Muscle layer of duodenum (tissue), 2 donors: Measurements from ENCODE around the gene LAMP1.
"Not testable (repeated sequence)": the region's sequence is repeated elsewhere in the genome, so short reads cannot be mapped to it uniquely, and the experiment has no call there.

Experiments
- H3K27ac ChIP-seq: one replicate; pipeline ENCODE4 v1.7.0; 2013; ENCODE audit warnings: mild to moderate bottlenecking, low read length
- H3K27me3 ChIP-seq: one replicate; pipeline ENCODE4 v1.7.0; 2013; ENCODE audit warnings: low read depth, mild to moderate bottlenecking, control low read depth, low read length
- H3K36me3 ChIP-seq, 2 donors: one replicate each; pipeline ENCODE4 v1.7.0; 2013; ENCODE audit warnings: low read length in 2 of 2, control low read depth in 1 of 2, mild to moderate bottlenecking in 1 of 2; ENCODE audit not compliant: insufficient read depth in 2 of 2, control insufficient read depth in 1 of 2
- H3K4me1 ChIP-seq, 2 donors: one replicate each; pipeline ENCODE4 v1.7.0; 2013; ENCODE audit warnings: low read length in 2 of 2, mild to moderate bottlenecking in 2 of 2, control low read depth in 1 of 2, moderate library complexity in 1 of 2; ENCODE audit not compliant: insufficient read depth in 2 of 2, control insufficient read depth in 1 of 2
- H3K4me3 ChIP-seq, 2 donors: one replicate each; pipeline ENCODE4 v1.7.0; 2013; ENCODE audit warnings: low read length in 2 of 2, low read depth in 1 of 2, mild to moderate bottlenecking in 1 of 2
- H3K9me3 ChIP-seq, 2 donors: one replicate each; pipeline ENCODE4 v1.7.0; 2013; ENCODE audit warnings: low read length in 2 of 2, control low read depth in 1 of 2, mild to moderate bottlenecking in 1 of 2; ENCODE audit not compliant: control insufficient read depth in 1 of 2
- donor health status: healthy.

LAMP1 gene

DNA sequence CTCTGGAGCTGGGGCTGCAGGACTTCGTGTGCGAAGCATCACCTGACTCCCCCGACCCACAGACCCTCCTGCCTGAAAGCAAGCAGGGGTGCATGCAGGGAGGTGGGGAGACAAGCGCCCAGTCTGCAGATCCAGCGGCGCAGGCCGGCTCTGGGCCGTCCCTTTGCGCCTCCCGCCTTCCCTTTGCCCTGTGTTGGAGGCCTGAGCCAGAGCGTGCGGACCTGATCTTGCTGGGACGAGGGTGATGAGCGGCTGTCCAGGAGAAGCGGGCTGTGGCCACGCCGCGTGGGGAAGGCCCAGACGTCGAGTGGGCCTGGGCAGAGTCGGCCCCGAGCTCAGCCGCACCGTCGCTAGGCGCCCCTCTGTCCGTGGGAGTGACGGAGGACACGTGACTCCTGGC lies 72.2 kb downstream of the LAMP1 start:
- H3K4me1 ChIP-seq: no peaks in the 10 kb centered on the region
- no peaks in the 10 kb centered on the region for H3K27me3 ChIP-seq
- H3K27ac ChIP-seq: no peak overlapping the region
- H3K36me3 ChIP-seq: no peaks in the 10 kb centered on the region
- no peak overlapping the region for H3K4me3 ChIP-seq
- H3K9me3 ChIP-seq: no peaks in the 10 kb centered on the region

- H3K4me1 ChIP-seq: no peaks in the 10 kb centered on the region
- H3K27me3 ChIP-seq: no peaks in the 10 kb centered on the region
- H3K9me3 ChIP-seq: no peaks in the 10 kb centered on the region
- no peaks in the 10 kb centered on the region for H3K36me3 ChIP-seq
- H3K4me3 ChIP-seq: no peak overlapping the region
- no peak overlapping the region for H3K27ac ChIP-seq
Observed at GRCh38 chr13:113369881-113370280, 72.8 kb downstream of the LAMP1 start.

DNA sequence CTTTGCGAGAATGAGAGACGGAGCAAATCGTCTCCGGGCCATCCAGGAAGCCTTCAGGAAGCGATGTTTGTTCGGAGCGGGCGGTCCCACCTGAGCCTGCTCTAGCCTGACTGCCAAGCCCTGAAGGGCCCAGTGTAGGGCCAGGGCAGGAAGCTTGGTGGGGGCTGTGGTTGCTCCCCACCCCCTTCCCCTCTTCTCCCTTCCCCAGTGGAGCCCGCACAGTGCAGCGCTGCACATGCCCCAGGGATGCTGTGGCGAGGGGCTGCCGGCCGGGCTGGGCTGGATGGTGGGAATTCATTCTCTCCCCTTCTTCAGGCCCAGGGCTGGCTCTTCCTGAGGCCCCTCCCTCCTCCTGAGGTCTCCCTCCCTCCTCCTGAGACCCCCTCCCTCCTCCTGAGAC lies 74.0 kb downstream of the LAMP1 start:
- Histone ChIP-seq H3K4me1 (no peaks in the 10 kb centered on the region), H3K27ac (no peak overlapping the region), H3K27me3 (no peaks in the 10 kb centered on the region), H3K4me3 (no peak overlapping the region), H3K9me3 (no peaks in the 10 kb centered on the region), H3K36me3 (no peaks in the 10 kb centered on the region)

- not testable (repeated sequence) for H3K36me3 ChIP-seq, H3K27me3 ChIP-seq, H3K27ac ChIP-seq, H3K4me1 ChIP-seq, H3K4me3 ChIP-seq, H3K9me3 ChIP-seq
Observed at GRCh38 chr13:113371701-113372100, 74.7 kb downstream of the LAMP1 start.
